ENCODE data around the gene DUSP8. TPM values are rescaled to one million over a fixed set of nuclear protein-coding genes. Genes with fewer than 3 reads are reported as not detected.

The DUSP8 gene
- total RNA-seq, 1 experiment from 2014 or later = 4.4 TPM

GRCh38 chr11:1509626-1510255, 62.3 kb downstream of the DUSP8 start:
- H2BK5ac ChIP-seq (ENCODE audit: insufficient read length, low read length) = no peak overlapping the region
- H3K79me1 ChIP-seq (ENCODE audit: insufficient read depth, low read depth, low read length, poor library complexity, severe bottlenecking) = no peaks in the 10 kb centered on the region
- Mint-ChIP-seq H3K4me1 (peaks cover 22 to 53% of the 10 kb centered on the region in 2 experiments), H3K36me3 (ENCODE audit: insufficient read depth in 1 of 3, low read depth in 3 of 3) (no peaks in the 10 kb centered on the region), H3K27me3 (ENCODE audit: low read depth) (no peaks in the 10 kb centered on the region), H3K9me3 (no peaks in the 10 kb centered on the region), H3K27ac (peak overlapping the region in 2 of 3 experiments; percentile 8 to 81; a peak in 2 of 7 replicates), H3K4me3 (no peak overlapping the region)
- H3K9me3 ChIP-seq (ENCODE audit: control insufficient read depth, low read depth, low read length) = no peaks in the 10 kb centered on the region
- H3K23ac ChIP-seq (ENCODE audit: insufficient read length, low read depth, low read length) = no peak overlapping the region
- no peak overlapping the region for H3K9ac ChIP-seq (ENCODE audit: extremely low read depth, insufficient read length, low read length)
- H2AK5ac ChIP-seq (ENCODE audit: insufficient read length, low read length) = no peak overlapping the region
- no peak overlapping the region for H3K14ac ChIP-seq (ENCODE audit: insufficient read depth, low read length)
- no peaks in the 10 kb centered on the region for H4K20me1 ChIP-seq (ENCODE audit: control insufficient read depth, insufficient read depth, insufficient read length)
- H3K4ac ChIP-seq (ENCODE audit: low read depth, low read length) = no peak overlapping the region
- no peaks in the 10 kb centered on the region for H3K27me3 ChIP-seq (ENCODE audit: insufficient read depth, low read length)
- no peak overlapping the region for H4K8ac ChIP-seq (replicated peaks; ENCODE audit: insufficient read length, low read depth, low read length)
- no peak for DNase-seq
- no peak overlapping the region for H2AFZ ChIP-seq (ENCODE audit: low read length)
- H3K18ac ChIP-seq (ENCODE audit: insufficient read length, low read depth, low read length) = no peak overlapping the region
- no peak overlapping the region for H3K56ac ChIP-seq (ENCODE audit: insufficient read length, low read depth, low read length)
- H4K5ac ChIP-seq (ENCODE audit: insufficient read length, low read depth, low read length) = no peak overlapping the region
- no peak overlapping the region for H2BK12ac ChIP-seq (ENCODE audit: insufficient read length, low read depth, low read length)
- H3K79me2 ChIP-seq (ENCODE audit: insufficient read depth, low read length) = no peaks in the 10 kb centered on the region; the same call in 1 of the 2 replicates
- H3K23me2 ChIP-seq (ENCODE audit: insufficient read length, low read depth, low read length, poor library complexity, severe bottlenecking) = no peaks in the 10 kb centered on the region
- H3K4me2 ChIP-seq (ENCODE audit: insufficient read depth, insufficient read length, low read length) = no peak overlapping the region
- H3T11ph ChIP-seq (ENCODE audit: low read length) = no peak overlapping the region
- WGBS (ENCODE audit: extremely low coverage, insufficient read length, low lambda C conversion rate) = no CpG with 5 or more reads among the region's 20 CpGs
- H2BK15ac ChIP-seq (ENCODE audit: low read depth, low read length) = no peak overlapping the region
- TF ChIP-seq CTCF (conservative IDR thresholded peaks at IDR 0.05) = no peak
- H2BK20ac ChIP-seq (ENCODE audit: low read depth, low read length, poor library complexity, severe bottlenecking) = no peak overlapping the region
- H4K91ac ChIP-seq (ENCODE audit: insufficient read length, low read depth, low read length) = no peak overlapping the region
- peaks cover 5% of the 10 kb centered on the region; the same call in 1 of the 2 replicates for H3K4me1 ChIP-seq (ENCODE audit: insufficient read depth, low read length)
- no peak overlapping the region for H3K27ac ChIP-seq (ENCODE audit: insufficient read length, low read depth, low read length)
- H2BK120ac ChIP-seq (ENCODE audit: low read depth, low read length, poor library complexity, severe bottlenecking) = no peak overlapping the region
